ENCODE results near the gene IL18BP.

IL18BP gene

DNA sequence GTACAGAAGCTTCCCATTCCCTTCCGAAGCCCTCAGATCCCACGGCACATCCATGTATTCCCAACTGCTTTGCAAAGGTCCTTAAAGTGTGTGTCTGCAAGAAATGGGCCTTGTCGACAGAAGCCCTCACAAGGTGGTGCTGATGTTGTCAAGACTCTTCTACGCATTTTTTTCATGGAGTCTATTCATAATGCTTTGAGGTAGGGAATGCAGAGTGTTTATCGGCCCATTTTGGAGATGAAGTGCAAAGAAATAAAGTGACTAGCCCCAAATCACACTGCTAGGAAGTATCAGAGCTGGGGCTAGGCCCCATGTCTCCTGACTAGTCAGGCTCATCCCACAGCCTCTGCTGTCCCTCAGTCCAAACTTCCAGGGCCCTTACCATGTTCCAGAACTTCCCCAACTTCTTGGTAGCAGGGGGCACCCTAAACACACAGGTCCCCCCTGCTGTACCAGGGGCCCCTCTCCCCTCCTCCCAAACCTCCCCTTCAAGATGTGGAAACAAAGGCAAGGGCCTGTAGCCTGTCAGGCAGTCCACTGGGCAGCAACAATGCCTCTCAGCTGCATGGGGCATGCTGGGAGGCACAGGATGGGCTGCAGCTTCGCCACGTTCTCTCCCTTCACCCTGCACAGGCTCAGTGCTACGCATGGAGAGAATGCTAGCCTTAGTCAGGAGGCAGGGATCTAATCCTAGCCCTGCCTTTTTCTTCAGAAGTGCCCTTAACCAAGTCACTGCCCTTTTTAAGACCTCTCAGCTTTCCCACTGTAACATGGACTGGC, 7.8 kb downstream of the IL18BP start:
- H3K4me3 ChIP-seq (ENCODE audit: low read depth, low read length): no peak overlapping the region
- no peak for TF ChIP-seq CTCF (IDR thresholded peaks at IDR 0.05; ENCODE audit: insufficient read depth, low read length, missing control alignments)
- POLR2A ChIA-PET: no interaction called here
- DNase-seq (ENCODE audit: low read depth, low spot score): no peak
- CTCF ChIA-PET: interaction anchor here (0.7 to 2.7 kb wide), 9 partner anchors 8 to 427 kb away, joined by 3 to 17 read pairs (median 4); no protein-coding TSS in a partner anchor

GRCh38 chr11:72007089-72007476, 8.4 kb downstream of the IL18BP start:
- ChIA-PET CTCF (interaction anchor here (0.7 to 1.6 kb wide), 4 partner anchors 9 to 176 kb away, joined by 3 to 6 read pairs (median 4); no protein-coding TSS in a partner anchor), POLR2A (no interaction called here)
- TF ChIP-seq CTCF (IDR thresholded peaks at IDR 0.05; ENCODE audit: insufficient read depth, low read length, missing control alignments): no peak
- H3K4me3 ChIP-seq (ENCODE audit: low read depth, low read length): no peak overlapping the region
- DNase-seq (ENCODE audit: low read depth, low spot score): no peak

DNA sequence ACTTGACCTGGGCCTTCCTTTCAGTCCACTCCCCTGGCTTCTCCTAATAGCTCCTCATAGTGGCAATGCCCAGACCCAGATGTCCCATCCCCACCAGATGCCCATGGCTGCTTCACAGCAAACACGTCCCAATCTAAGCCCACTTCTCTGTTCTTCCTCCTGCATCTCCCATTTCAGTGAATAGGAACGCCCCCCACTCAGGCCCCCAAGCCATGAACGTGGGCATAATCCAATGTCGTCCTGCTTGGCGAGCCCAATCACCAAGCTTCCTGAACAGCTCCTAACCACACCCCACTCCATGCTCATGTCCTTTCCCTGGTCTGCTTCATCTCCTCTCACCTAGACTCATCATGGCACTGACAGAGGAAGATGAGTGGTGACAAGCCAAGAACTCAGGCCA, 8.9 kb downstream of the IL18BP start:
- H3K4me3 ChIP-seq (ENCODE audit: low read depth, low read length): no peak overlapping the region
- TF ChIP-seq CTCF (IDR thresholded peaks at IDR 0.05; ENCODE audit: insufficient read depth, low read length, missing control alignments): no peak
- POLR2A ChIA-PET: interaction anchor here (0.6 kb wide), 1 partner anchor 9 kb away, joined by 3 read pairs; no protein-coding TSS in a partner anchor
- DNase-seq (ENCODE audit: low read depth, low spot score): no peak
- CTCF ChIA-PET: interaction anchor here (0.6 to 1.5 kb wide), 8 partner anchors 9 to 209 kb away, joined by 3 to 6 read pairs (median 4); no protein-coding TSS in a partner anchor

DNA sequence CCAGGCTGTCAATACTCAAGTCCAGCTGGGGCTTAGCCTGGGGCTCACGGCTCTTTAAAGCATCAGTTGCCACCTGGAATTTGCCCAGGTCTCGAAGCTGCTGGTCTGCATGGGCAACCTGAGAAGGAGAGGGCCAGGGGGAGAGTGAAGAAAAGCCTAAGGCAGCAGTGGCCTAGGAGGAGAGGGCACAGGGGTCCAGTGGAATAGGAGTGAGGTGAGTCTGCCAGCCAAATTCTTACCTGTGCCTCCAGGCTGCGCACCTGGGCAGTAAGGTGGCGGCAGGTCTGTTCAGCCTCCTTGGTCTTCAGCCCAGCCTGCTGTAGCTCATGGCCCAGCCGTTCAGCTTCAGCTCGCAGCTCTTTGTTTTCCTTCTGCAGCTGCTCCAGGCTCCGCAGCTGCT, 10.0 kb downstream of the IL18BP start:
- no peak overlapping the region for H3K4me3 ChIP-seq (ENCODE audit: low read depth, low read length)
- CTCF ChIA-PET: interaction anchor here (0.8 to 2.3 kb wide), 4 partner anchors 9 to 175 kb away, joined by 3 to 7 read pairs (median 5); no protein-coding TSS in a partner anchor
- POLR2A ChIA-PET: interaction anchor here (1.1 to 1.2 kb wide), 2 partner anchors 9 to 12 kb away, joined by 3 read pairs; no protein-coding TSS in a partner anchor
- no peak for DNase-seq (ENCODE audit: low read depth, low spot score)
- no peak for TF ChIP-seq CTCF (IDR thresholded peaks at IDR 0.05; ENCODE audit: insufficient read depth, low read length, missing control alignments)

GRCh38 chr11:72009156-72009555, 10.4 kb downstream of the IL18BP start:
- TF ChIP-seq CTCF (IDR thresholded peaks at IDR 0.05; ENCODE audit: insufficient read depth, low read length, missing control alignments): no peak
- ChIA-PET POLR2A (interaction anchor here (1.1 to 1.2 kb wide), 2 partner anchors 9 to 12 kb away, joined by 3 read pairs; no protein-coding TSS in a partner anchor), CTCF (interaction anchor here (0.8 to 2.3 kb wide), 3 partner anchors 9 to 174 kb away, joined by 3 to 7 read pairs (median 4); no protein-coding TSS in a partner anchor)
- DNase-seq (ENCODE audit: low read depth, low spot score): no peak
- H3K4me3 ChIP-seq (ENCODE audit: low read depth, low read length): no peak overlapping the region

All from AG04449 (cell line).